H9 (cell line): ENCODE data around the gene CSF1. TPM values are rescaled to one million over a fixed set of nuclear protein-coding genes. Genes with fewer than 3 reads are reported as not detected.
"Not testable (repeated sequence)": the region's sequence is repeated elsewhere in the genome, so short reads cannot be mapped to it uniquely, and the experiment has no call there.

Source experiments
- DNase-seq: peaks from one replicate; pipeline ENCODE4 v3.0.0-alpha.2; 2017
- H2AFZ ChIP-seq: one replicate; pipeline ENCODE4 v1.6.1; 2013; ENCODE audit warnings: mild to moderate bottlenecking, low read length, control low read depth, moderate library complexity
- H2AK5ac ChIP-seq: 2 replicates; pipeline ENCODE4 v1.6.1; 2013; ENCODE audit warnings: low read length, control low read depth, mixed read lengths; ENCODE audit not compliant: insufficient read length
- H2BK120ac ChIP-seq: one replicate; pipeline ENCODE4 v1.6.1; 2013; ENCODE audit warnings: low read depth, mild to moderate bottlenecking, low read length, control low read depth, inconsistent platforms; ENCODE audit not compliant: poor library complexity, severe bottlenecking
- H2BK12ac ChIP-seq: 2 replicates; pipeline ENCODE4 v1.6.1; 2013; ENCODE audit warnings: low read length, control low read depth, mixed read lengths, low read depth; ENCODE audit not compliant: insufficient read length
- H2BK15ac ChIP-seq: 2 replicates; pipeline ENCODE4 v1.6.1; 2013; ENCODE audit warnings: low read depth, low read length, control low read depth
- H2BK20ac ChIP-seq: one replicate; pipeline ENCODE4 v1.6.1; 2013; ENCODE audit warnings: low read depth, mild to moderate bottlenecking, low read length, control low read depth, inconsistent platforms; ENCODE audit not compliant: poor library complexity, severe bottlenecking
- H2BK5ac ChIP-seq: 2 replicates; pipeline ENCODE4 v1.6.1; 2013; ENCODE audit warnings: low read length, control low read depth, mixed read lengths; ENCODE audit not compliant: insufficient read length
- H3K14ac ChIP-seq: 2 replicates; pipeline ENCODE4 v1.6.1; 2013; ENCODE audit warnings: low read length, control low read depth; ENCODE audit not compliant: insufficient read depth
- H3K18ac ChIP-seq: 2 replicates; pipeline ENCODE4 v1.6.1; 2013; ENCODE audit warnings: low read depth, mild to moderate bottlenecking, mixed read lengths, low read length, control low read depth; ENCODE audit not compliant: insufficient read length
- H3K23ac ChIP-seq: 2 replicates; pipeline ENCODE4 v1.6.1; 2013; ENCODE audit warnings: low read length, control low read depth, mixed read lengths, low read depth; ENCODE audit not compliant: insufficient read length
- H3K23me2 ChIP-seq: 2 replicates; pipeline ENCODE4 v1.6.1; 2013; ENCODE audit warnings: low read depth, mild to moderate bottlenecking, mixed read lengths, low read length, control low read depth; ENCODE audit not compliant: insufficient read length, poor library complexity, severe bottlenecking
- H3K27ac ChIP-seq: 2 replicates; pipeline ENCODE4 v1.5.1; 2013; ENCODE audit warnings: low read length, control low read depth, mixed read lengths, low read depth; ENCODE audit not compliant: insufficient read length
- H3K27me3 ChIP-seq: 2 replicates; pipeline ENCODE4 v1.6.1; 2013; ENCODE audit warnings: low read length, control low read depth, inconsistent platforms; ENCODE audit not compliant: insufficient read depth
- H3K4ac ChIP-seq: 2 replicates; pipeline ENCODE4 v1.6.1; 2013; ENCODE audit warnings: low read depth, mild to moderate bottlenecking, control low read depth, inconsistent platforms, low read length, moderate library complexity
- H3K4me1 ChIP-seq: 2 replicates; pipeline ENCODE4 v1.6.1; 2013; ENCODE audit warnings: low read length, control low read depth, inconsistent platforms; ENCODE audit not compliant: insufficient read depth
- H3K4me2 ChIP-seq: 2 replicates; pipeline ENCODE4 v1.6.1; 2013; ENCODE audit warnings: low read length, control low read depth, mixed read lengths; ENCODE audit not compliant: insufficient read length, insufficient read depth
- H3K56ac ChIP-seq: 2 replicates; pipeline ENCODE4 v1.6.1; 2013; ENCODE audit warnings: low read depth, mild to moderate bottlenecking, mixed read lengths, low read length, control low read depth; ENCODE audit not compliant: insufficient read length
- H3K79me1 ChIP-seq: 2 replicates; pipeline ENCODE4 v1.6.1; 2013; ENCODE audit warnings: low read depth, mild to moderate bottlenecking, moderate library complexity, low read length, control low read depth, inconsistent platforms; ENCODE audit not compliant: insufficient read depth, poor library complexity, severe bottlenecking
- H3K79me2 ChIP-seq: 2 replicates; pipeline ENCODE4 v1.6.1; 2013; ENCODE audit warnings: low read length, control low read depth, inconsistent platforms; ENCODE audit not compliant: insufficient read depth
- H3K9ac ChIP-seq: 2 replicates; pipeline ENCODE4 v1.6.1; 2013; ENCODE audit warnings: low read length, control low read depth, mixed read lengths; ENCODE audit not compliant: insufficient read length; ENCODE audit errors: extremely low read depth
- H3K9me3 ChIP-seq: one replicate; pipeline ENCODE4 v1.6.1; 2013; ENCODE audit warnings: low read depth, low read length, inconsistent platforms; ENCODE audit not compliant: control insufficient read depth
- H3T11ph ChIP-seq: one replicate; pipeline ENCODE4 v1.6.1; 2013; ENCODE audit warnings: mild to moderate bottlenecking, low read length, control low read depth, inconsistent platforms
- H4K20me1 ChIP-seq: one replicate; pipeline ENCODE4 v1.6.1; 2013; ENCODE audit not compliant: control insufficient read depth, insufficient read length, insufficient read depth
- H4K5ac ChIP-seq: 2 replicates; pipeline ENCODE4 v1.6.1; 2013; ENCODE audit warnings: low read depth, mild to moderate bottlenecking, mixed read lengths, low read length, control low read depth; ENCODE audit not compliant: insufficient read length
- H4K8ac ChIP-seq: replicated peaks from 2 replicates; pipeline ENCODE4 v1.6.1; 2013; ENCODE audit warnings: low read length, control low read depth, mixed read lengths, low read depth; ENCODE audit not compliant: insufficient read length
- H4K91ac ChIP-seq: 2 replicates; pipeline ENCODE4 v1.6.1; 2013; ENCODE audit warnings: low read depth, mild to moderate bottlenecking, moderate library complexity, mixed read lengths, low read length, control low read depth; ENCODE audit not compliant: insufficient read length
- H3K27ac Mint-ChIP-seq, 3 experiments: 2 replicates in 2 of 3; 3 replicates in 1 of 3; pipeline ENCODE4 v1.8.0; 2020 to 2021; ENCODE audit warnings: mixed read lengths in 3 of 3, mild to moderate bottlenecking in 1 of 3, moderate library complexity in 1 of 3
- H3K27me3 Mint-ChIP-seq: 2 replicates; pipeline ENCODE4 v1.8.0; 2021; ENCODE audit warnings: low read depth, mild to moderate bottlenecking, moderate library complexity, mixed read lengths
- H3K36me3 Mint-ChIP-seq, 3 experiments: 2 replicates in 2 of 3; 3 replicates in 1 of 3; pipeline ENCODE4 v1.8.0; 2020 to 2021; ENCODE audit warnings: low read depth in 3 of 3, mixed read lengths in 3 of 3; ENCODE audit not compliant: insufficient read depth in 1 of 3
- H3K4me1 Mint-ChIP-seq, 2 experiments: 2 replicates each; pipeline ENCODE4 v1.8.0; 2020; ENCODE audit warnings: mixed read lengths in 2 of 2
- H3K4me3 Mint-ChIP-seq, 2 experiments: 2 replicates in 1 of 2; 3 replicates in 1 of 2; pipeline ENCODE4 v1.8.0; 2020 to 2021; ENCODE audit warnings: mild to moderate bottlenecking in 2 of 2, mixed read lengths in 2 of 2, moderate library complexity in 1 of 2
- H3K9me3 Mint-ChIP-seq, 2 experiments: 2 replicates in 1 of 2; 3 replicates in 1 of 2; pipeline ENCODE4 v1.8.0; 2020; ENCODE audit warnings: mild to moderate bottlenecking in 2 of 2, mixed read lengths in 2 of 2, moderate library complexity in 1 of 2
- WGBS: extraction: QIAGEN DNeasy Blood & Tissue Kit; methylation state at CpG from one replicate; pipeline ENCODE4 v1.1.7; 2013; ENCODE audit warnings: missing lambda C conversion rate, low lambda C conversion rate, mixed read lengths; ENCODE audit not compliant: insufficient read length; ENCODE audit errors: extremely low coverage; 5-methylcytosine and 5-hydroxymethylcytosine counted together
- total RNA-seq: library from RNA; stranded (reverse); gene quantifications from 2 replicates; pipeline ENCODE4 v1.2.1, GENCODE V29; 2021
- TF ChIP-seq, protein P1 (sequence below): fragments of 200-600 bp; sonication (generic); conservative IDR thresholded peaks from 3 replicates; pipeline ENCODE4 v1.8.0; 2021; ENCODE audit warnings: antibody characterized with exemption, mild to moderate bottlenecking

CSF1 gene
- total RNA-seq, 1 experiment from 2014 or later = 2.3 TPM

- Histone ChIP-seq H2AK5ac (no peak overlapping the region), H3K9ac (no peak overlapping the region), H2AFZ (no peak overlapping the region), H3K23me2 (peaks cover 4% of the 10 kb centered on the region), H3K27ac (no peak overlapping the region), H4K8ac (no peak overlapping the region), H2BK120ac (no peak overlapping the region), H3K23ac (no peak overlapping the region), H3K18ac (no peak overlapping the region), H4K5ac (no peak overlapping the region), H3K56ac (no peak overlapping the region), H4K91ac (no peak overlapping the region), H3K79me1 (no peaks in the 10 kb centered on the region), H4K20me1 (no peaks in the 10 kb centered on the region), H3K4ac (no peak overlapping the region), H2BK15ac (no peak overlapping the region), H2BK5ac (no peak overlapping the region), H3T11ph (no peak overlapping the region), H3K4me2 (no peak overlapping the region), H3K14ac (no peak overlapping the region), H2BK12ac (no peak overlapping the region), H3K79me2 (no peaks in the 10 kb centered on the region), H3K9me3 (no peaks in the 10 kb centered on the region), H3K4me1 (no peaks in the 10 kb centered on the region), H3K27me3 (no peaks in the 10 kb centered on the region; the same call in 1 of the 2 replicates), H2BK20ac (no peak overlapping the region)
- no peak for DNase-seq
- Mint-ChIP-seq H3K27ac (no peak overlapping the region), H3K9me3 (no peaks in the 10 kb centered on the region), H3K36me3 (peaks cover 5 to 27% (median 18%) of the 10 kb centered on the region in 3 experiments; a peak in 5 of 7 replicates), H3K4me1 (peaks cover 0 to 7% of the 10 kb centered on the region in 2 experiments; a peak in 2 of 4 replicates), H3K27me3 (peaks cover 3% of the 10 kb centered on the region; the same call in 1 of the 2 replicates), H3K4me3 (no peak overlapping the region)
- no CpG with 5 or more reads among the region's 6 CpGs for WGBS
- TF ChIP-seq, protein P1, sequence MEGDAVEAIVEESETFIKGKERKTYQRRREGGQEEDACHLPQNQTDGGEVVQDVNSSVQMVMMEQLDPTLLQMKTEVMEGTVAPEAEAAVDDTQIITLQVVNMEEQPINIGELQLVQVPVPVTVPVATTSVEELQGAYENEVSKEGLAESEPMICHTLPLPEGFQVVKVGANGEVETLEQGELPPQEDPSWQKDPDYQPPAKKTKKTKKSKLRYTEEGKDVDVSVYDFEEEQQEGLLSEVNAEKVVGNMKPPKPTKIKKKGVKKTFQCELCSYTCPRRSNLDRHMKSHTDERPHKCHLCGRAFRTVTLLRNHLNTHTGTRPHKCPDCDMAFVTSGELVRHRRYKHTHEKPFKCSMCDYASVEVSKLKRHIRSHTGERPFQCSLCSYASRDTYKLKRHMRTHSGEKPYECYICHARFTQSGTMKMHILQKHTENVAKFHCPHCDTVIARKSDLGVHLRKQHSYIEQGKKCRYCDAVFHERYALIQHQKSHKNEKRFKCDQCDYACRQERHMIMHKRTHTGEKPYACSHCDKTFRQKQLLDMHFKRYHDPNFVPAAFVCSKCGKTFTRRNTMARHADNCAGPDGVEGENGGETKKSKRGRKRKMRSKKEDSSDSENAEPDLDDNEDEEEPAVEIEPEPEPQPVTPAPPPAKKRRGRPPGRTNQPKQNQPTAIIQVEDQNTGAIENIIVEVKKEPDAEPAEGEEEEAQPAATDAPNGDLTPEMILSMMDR = no peak
Measured at GRCh38 chr1:109919303-109919702, 8.7 kb downstream of the CSF1 start.

GRCh38 chr1:109920391-109920790, 9.7 kb downstream of the CSF1 start:
- H3K27ac Mint-ChIP-seq = not testable (repeated sequence)
- H3K36me3 Mint-ChIP-seq = peaks cover 5 to 33% (median 18%) of the 10 kb centered on the region in 3 experiments; a peak in 5 of 7 replicates

More at GRCh38 chr1:109920391-109920790, 9.7 kb downstream of the CSF1 start:
- not testable (repeated sequence) for H3K23ac ChIP-seq, DNase-seq, H3K4me2 ChIP-seq, H3K18ac ChIP-seq, H3K4me1 ChIP-seq, H3K4me3 Mint-ChIP-seq, H4K8ac ChIP-seq, H3K9me3 Mint-ChIP-seq, H3K56ac ChIP-seq, H3T11ph ChIP-seq, H3K79me1 ChIP-seq, H4K5ac ChIP-seq, H4K20me1 ChIP-seq, H3K14ac ChIP-seq, H3K27me3 Mint-ChIP-seq, H4K91ac ChIP-seq, H3K4me1 Mint-ChIP-seq, H3K4ac ChIP-seq, H3K27me3 ChIP-seq, H2AK5ac ChIP-seq, H2BK120ac ChIP-seq, H2BK20ac ChIP-seq, H3K79me2 ChIP-seq, H2AFZ ChIP-seq, H3K23me2 ChIP-seq, H2BK15ac ChIP-seq, H2BK12ac ChIP-seq, H2BK5ac ChIP-seq, H3K9ac ChIP-seq, H3K9me3 ChIP-seq, H3K27ac ChIP-seq
- no CpG with 5 or more reads among the region's 10 CpGs for WGBS
